HEK293 (cell line): Measurements from ENCODE around the gene RER1.

Source experiments
- CTCF ChIA-PET: fragments of 350-600 bp; formaldehyde crosslinking; extraction: SDS; loops from one replicate; lab custom pipeline; 2021; ENCODE audit warnings: antibody characterized with exemption; lab: Yijun Ruan, JAX
- POLR2A ChIA-PET: fragments of 300-600 bp; formaldehyde crosslinking; extraction: SDS; loops from one replicate; lab custom pipeline; 2020; ENCODE audit warnings: antibody characterized with exemption, inconsistent platforms; lab: Yijun Ruan, JAX
- H3K27ac ChIP-seq: fragments of 200-500 bp; sonication (Bioruptor generic); 2 replicates; pipeline ENCODE4 v1.5.1; 2014; ENCODE audit warnings: low read depth, low read length, control low read depth, inconsistent platforms; ENCODE audit errors: extremely low read depth
- H3K36me3 ChIP-seq, 2 experiments: fragments of 200-500 bp in 1 of 2; sonication (Bioruptor generic) in 1 of 2; 1 replicate in 1 of 2; 2 replicates in 1 of 2; pipeline ENCODE4 v1.5.1; 2014 to 2017; ENCODE audit warnings: inconsistent platforms in 2 of 2, low read length in 2 of 2; ENCODE audit not compliant: control insufficient read depth in 2 of 2, insufficient read depth in 1 of 2
- H3K4me1 ChIP-seq: fragments of 200-500 bp; sonication (Bioruptor generic); 2 replicates; pipeline ENCODE4 v1.5.1; 2014; ENCODE audit warnings: mild to moderate bottlenecking, low read length, inconsistent platforms; ENCODE audit not compliant: control insufficient read depth, insufficient read depth
- H3K4me3 ChIP-seq: 2 replicates; pipeline ENCODE4 v1.5.1; 2011; ENCODE audit warnings: low read depth, mild to moderate bottlenecking, control low read depth, low read length, moderate library complexity
- H3K9me3 ChIP-seq: fragments of 200-500 bp; sonication (Bioruptor generic); 2 replicates; pipeline ENCODE4 v1.5.1; 2014; ENCODE audit warnings: low read depth, low read length, inconsistent platforms; ENCODE audit not compliant: control insufficient read depth, insufficient read depth
- HIC1 ChIP-seq: fragments of 450-650 bp; formaldehyde crosslinking; IDR thresholded peaks from 2 replicates; pipeline ENCODE4 v1.5.1; 2016; ENCODE audit warnings: missing biosample characterization, missing genetic modification characterization
- HOXC10 ChIP-seq: sonication (generic); formaldehyde crosslinking; IDR thresholded peaks from 2 replicates; pipeline ENCODE4 v1.8.1; 2023; ENCODE audit warnings: mild to moderate bottlenecking, missing genetic modification reagents
- KLF1 ChIP-seq: fragments of 450-650 bp; formaldehyde crosslinking; IDR thresholded peaks from 2 replicates; pipeline ENCODE4 v1.5.1; 2016; ENCODE audit warnings: missing biosample characterization, missing genetic modification characterization
- TSHZ1 ChIP-seq: fragments of 450-650 bp; formaldehyde crosslinking; IDR thresholded peaks from 2 replicates; pipeline ENCODE4 v1.5.1; 2016; ENCODE audit warnings: missing biosample characterization, missing genetic modification characterization, borderline replicate concordance
- ZFHX2 ChIP-seq: fragments of 450-650 bp; formaldehyde crosslinking; conservative IDR thresholded peaks from 2 replicates; pipeline ENCODE4 v1.5.1; 2016; ENCODE audit warnings: missing biosample characterization, missing genetic modification characterization
- ZNF174 ChIP-seq: fragments of 450-650 bp; formaldehyde crosslinking; IDR thresholded peaks from 2 replicates; pipeline ENCODE4 v1.5.0; 2017; ENCODE audit warnings: missing biosample characterization, mild to moderate bottlenecking, missing genetic modification characterization
- ZNF221 ChIP-seq: fragments of 450-650 bp; formaldehyde crosslinking; IDR thresholded peaks from 2 replicates; pipeline ENCODE4 v1.5.1; 2017; ENCODE audit warnings: missing biosample characterization, missing genetic modification characterization, borderline replicate concordance
- ZNF223 ChIP-seq: fragments of 450-650 bp; formaldehyde crosslinking; IDR thresholded peaks from 2 replicates; pipeline ENCODE4 v1.5.1; 2016; ENCODE audit warnings: missing biosample characterization, missing genetic modification characterization
- ZNF292 ChIP-seq: fragments of 450-650 bp; formaldehyde crosslinking; IDR thresholded peaks from 2 replicates; pipeline ENCODE4 v1.5.1; 2016; ENCODE audit warnings: low read depth, missing biosample characterization, missing genetic modification characterization, borderline replicate concordance
- ZNF350 ChIP-seq: fragments of 450-650 bp; formaldehyde crosslinking; IDR thresholded peaks from 2 replicates; pipeline ENCODE4 v1.5.0; 2017; ENCODE audit warnings: missing biosample characterization, mild to moderate bottlenecking, missing genetic modification characterization
- ZNF48 ChIP-seq: fragments of 450-650 bp; formaldehyde crosslinking; IDR thresholded peaks from 2 replicates; pipeline ENCODE4 v1.5.1; 2016; ENCODE audit warnings: missing biosample characterization, missing genetic modification characterization
- ZNF544 ChIP-seq: fragments of 450-650 bp; formaldehyde crosslinking; IDR thresholded peaks from 2 replicates; pipeline ENCODE4 v1.5.0; 2017; ENCODE audit warnings: missing biosample characterization, missing genetic modification characterization
- ZNF596 ChIP-seq: fragments of 450-650 bp; IDR thresholded peaks from 2 replicates; pipeline ENCODE4 v1.5.0; 2018; ENCODE audit warnings: missing biosample characterization, mild to moderate bottlenecking, missing genetic modification characterization, moderate library complexity
- ZNF791 ChIP-seq: fragments of 450-650 bp; formaldehyde crosslinking; IDR thresholded peaks from 2 replicates; pipeline ENCODE4 v1.5.1; 2016; ENCODE audit warnings: missing biosample characterization, missing genetic modification characterization
- ZSCAN4 ChIP-seq: fragments of 450-650 bp; formaldehyde crosslinking; IDR thresholded peaks from 2 replicates; pipeline ENCODE4 v1.5.1; 2017; ENCODE audit warnings: missing biosample characterization, missing genetic modification characterization
- TF ChIP-seq, protein P1 (sequence below): fragments of 450-650 bp; formaldehyde crosslinking; IDR thresholded peaks from 2 replicates; pipeline ENCODE4 v1.5.1; 2017; ENCODE audit warnings: missing biosample characterization, missing genetic modification characterization
- TF ChIP-seq, protein P2 (sequence below): fragments of 450-650 bp; formaldehyde crosslinking; IDR thresholded peaks from 2 replicates; pipeline ENCODE4 v1.5.1; 2016; ENCODE audit warnings: missing biosample characterization, missing genetic modification characterization

Gene RER1

DNA sequence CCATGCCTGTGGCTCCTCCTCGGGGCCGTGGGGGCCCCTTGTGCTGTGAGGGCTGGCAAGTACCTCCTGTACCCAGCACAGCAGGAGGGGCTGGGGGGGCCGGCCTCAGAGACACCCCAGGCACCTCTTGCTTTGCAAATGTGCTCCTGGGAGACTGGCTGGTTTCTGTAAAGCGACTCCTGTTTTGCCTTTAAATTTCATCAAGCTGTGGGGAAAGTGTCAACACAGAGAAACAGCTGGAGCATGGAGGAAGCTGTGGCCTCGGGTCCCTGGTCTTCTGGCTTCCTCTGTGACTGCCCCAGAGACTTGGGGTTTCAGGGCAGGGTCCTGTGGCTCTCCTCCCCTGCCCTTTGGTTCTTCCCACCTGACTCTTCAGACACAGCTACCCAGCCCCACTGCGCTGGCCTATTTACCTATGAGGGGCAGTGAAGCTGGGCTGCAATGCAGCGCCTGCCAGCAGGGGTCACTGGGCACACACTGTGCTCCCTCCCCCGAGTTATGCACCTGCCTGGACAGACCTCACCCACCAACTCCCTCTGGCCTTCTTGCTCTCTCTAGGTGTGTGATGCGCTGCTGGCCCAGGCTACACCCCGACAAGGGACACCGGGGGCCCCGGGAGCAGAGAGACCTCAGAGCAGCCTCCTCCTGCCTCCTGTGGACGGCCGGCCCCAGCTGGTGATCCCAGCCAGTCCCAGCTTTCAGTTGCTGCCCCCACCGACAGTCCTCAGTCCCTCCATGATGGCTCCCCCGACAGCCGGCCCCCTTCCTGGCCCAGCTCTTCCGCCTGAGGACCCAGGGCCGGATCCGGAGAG lies 38.3 kb downstream of the RER1 start (continued):
- TF ChIP-seq ZNF221 (tag by site-specific recombination) (no peak), ZNF174 (tag by site-specific recombination) (no peak)

- Histone ChIP-seq H3K4me1 (no peaks in the 10 kb centered on the region), H3K9me3 (no peaks in the 10 kb centered on the region), H3K4me3 (no peak overlapping the region), H3K36me3 (no peaks in the 10 kb centered on the region), H3K27ac (no peak overlapping the region)
- CTCF ChIA-PET, result interaction anchor here (0.5 to 1.8 kb wide), 4 partner anchors 9 to 85 kb away, joined by 3 to 5 read pairs (median 3); no protein-coding TSS in a partner anchor
- TF ChIP-seq, protein P1, sequence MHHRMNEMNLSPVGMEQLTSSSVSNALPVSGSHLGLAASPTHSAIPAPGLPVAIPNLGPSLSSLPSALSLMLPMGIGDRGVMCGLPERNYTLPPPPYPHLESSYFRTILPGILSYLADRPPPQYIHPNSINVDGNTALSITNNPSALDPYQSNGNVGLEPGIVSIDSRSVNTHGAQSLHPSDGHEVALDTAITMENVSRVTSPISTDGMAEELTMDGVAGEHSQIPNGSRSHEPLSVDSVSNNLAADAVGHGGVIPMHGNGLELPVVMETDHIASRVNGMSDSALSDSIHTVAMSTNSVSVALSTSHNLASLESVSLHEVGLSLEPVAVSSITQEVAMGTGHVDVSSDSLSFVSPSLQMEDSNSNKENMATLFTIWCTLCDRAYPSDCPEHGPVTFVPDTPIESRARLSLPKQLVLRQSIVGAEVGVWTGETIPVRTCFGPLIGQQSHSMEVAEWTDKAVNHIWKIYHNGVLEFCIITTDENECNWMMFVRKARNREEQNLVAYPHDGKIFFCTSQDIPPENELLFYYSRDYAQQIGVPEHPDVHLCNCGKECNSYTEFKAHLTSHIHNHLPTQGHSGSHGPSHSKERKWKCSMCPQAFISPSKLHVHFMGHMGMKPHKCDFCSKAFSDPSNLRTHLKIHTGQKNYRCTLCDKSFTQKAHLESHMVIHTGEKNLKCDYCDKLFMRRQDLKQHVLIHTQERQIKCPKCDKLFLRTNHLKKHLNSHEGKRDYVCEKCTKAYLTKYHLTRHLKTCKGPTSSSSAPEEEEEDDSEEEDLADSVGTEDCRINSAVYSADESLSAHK (tag by site-specific recombination), result no peak
- peak; percentile 40; the same call in 1 of the 2 replicates for TF ChIP-seq ZFHX2
- POLR2A ChIA-PET, result no interaction called here
Measured at GRCh38 chr1:2430592-2430973, 38.9 kb downstream of the RER1 start.

DNA sequence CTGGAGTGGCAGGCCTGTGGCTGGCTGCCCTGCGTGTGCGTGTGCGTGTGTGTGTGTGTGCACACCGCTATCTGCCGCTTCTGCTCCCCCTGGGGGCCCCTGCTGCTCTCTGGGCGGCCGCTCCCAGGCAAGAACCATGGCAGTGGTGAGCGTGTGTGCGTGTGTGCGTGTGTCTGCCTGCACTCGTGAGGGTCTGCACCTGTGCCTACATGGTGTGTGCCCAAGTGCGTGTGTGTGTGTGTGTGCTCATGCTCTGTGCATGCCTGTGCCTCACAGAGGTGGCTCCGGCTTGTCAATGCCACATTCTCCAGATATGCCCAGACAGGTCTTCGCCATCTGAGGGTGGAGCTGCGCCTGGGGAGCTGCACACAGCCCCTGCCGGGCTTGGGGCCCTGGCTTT lies 39.5 kb downstream of the RER1 start:
- CTCF ChIA-PET, result interaction anchor here (0.5 to 1.8 kb wide), 4 partner anchors 10 to 85 kb away, joined by 3 to 5 read pairs (median 3); no protein-coding TSS in a partner anchor
- no peaks in the 10 kb centered on the region for H3K36me3 ChIP-seq
- no peaks in the 10 kb centered on the region for H3K9me3 ChIP-seq
- H3K4me3 ChIP-seq, result no peak overlapping the region
- H3K27ac ChIP-seq, result no peak overlapping the region
- POLR2A ChIA-PET, result interaction anchor here (1.2 kb wide), 1 partner anchor 95 kb away, joined by 4 read pairs; the partner anchor contains the start of gene PANK4
- H3K4me1 ChIP-seq, result no peaks in the 10 kb centered on the region
- TF ChIP-seq ZNF350 (tag by site-specific recombination) (no peak), ZNF223 (tag by site-specific recombination) (0 out of 2 replicates have a peak, but pooled peaks have one; percentile 18), ZSCAN4 (tag by site-specific recombination) (peak; percentile 22; the same call in 1 of the 2 replicates), ZNF544 (tag by site-specific recombination) (no peak), ZNF596 (no peak), KLF1 (tag by site-specific recombination) (no peak), TSHZ1 (tag by site-specific recombination) (no peak), ZNF791 (tag by site-specific recombination) (no peak), ZNF292 (tag by site-specific recombination) (no peak), HIC1 (tag by site-specific recombination) (no peak), ZNF48 (tag by site-specific recombination) (no peak), HOXC10 (CRISPR knock-in tag) (no peak)
- TF ChIP-seq, protein P2, sequence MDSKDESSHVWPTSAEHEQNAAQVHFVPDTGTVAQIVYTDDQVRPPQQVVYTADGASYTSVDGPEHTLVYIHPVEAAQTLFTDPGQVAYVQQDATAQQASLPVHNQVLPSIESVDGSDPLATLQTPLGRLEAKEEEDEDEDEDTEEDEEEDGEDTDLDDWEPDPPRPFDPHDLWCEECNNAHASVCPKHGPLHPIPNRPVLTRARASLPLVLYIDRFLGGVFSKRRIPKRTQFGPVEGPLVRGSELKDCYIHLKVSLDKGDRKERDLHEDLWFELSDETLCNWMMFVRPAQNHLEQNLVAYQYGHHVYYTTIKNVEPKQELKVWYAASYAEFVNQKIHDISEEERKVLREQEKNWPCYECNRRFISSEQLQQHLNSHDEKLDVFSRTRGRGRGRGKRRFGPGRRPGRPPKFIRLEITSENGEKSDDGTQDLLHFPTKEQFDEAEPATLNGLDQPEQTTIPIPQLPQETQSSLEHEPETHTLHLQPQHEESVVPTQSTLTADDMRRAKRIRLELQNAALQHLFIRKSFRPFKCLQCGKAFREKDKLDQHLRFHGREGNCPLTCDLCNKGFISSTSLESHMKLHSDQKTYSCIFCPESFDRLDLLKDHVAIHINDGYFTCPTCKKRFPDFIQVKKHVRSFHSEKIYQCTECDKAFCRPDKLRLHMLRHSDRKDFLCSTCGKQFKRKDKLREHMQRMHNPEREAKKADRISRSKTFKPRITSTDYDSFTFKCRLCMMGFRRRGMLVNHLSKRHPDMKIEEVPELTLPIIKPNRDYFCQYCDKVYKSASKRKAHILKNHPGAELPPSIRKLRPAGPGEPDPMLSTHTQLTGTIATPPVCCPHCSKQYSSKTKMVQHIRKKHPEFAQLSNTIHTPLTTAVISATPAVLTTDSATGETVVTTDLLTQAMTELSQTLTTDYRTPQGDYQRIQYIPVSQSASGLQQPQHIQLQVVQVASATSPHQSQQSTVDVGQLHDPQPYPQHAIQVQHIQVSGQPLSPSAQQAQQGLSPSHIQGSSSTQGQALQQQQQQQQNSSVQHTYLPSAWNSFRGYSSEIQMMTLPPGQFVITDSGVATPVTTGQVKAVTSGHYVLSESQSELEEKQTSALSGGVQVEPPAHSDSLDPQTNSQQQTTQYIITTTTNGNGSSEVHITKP, result no peak
